Panc1 (cell line): Measurements from ENCODE around the gene DNMT3L.
"Not testable (repeated sequence)": the region's sequence is repeated elsewhere in the genome, so short reads cannot be mapped to it uniquely, and the experiment has no call there.

Experiments
- SIN3A ChIP-seq: IDR thresholded peaks from 2 replicates; pipeline ENCODE4 v1.6.1; 2012; ENCODE audit warnings: low read depth, mild to moderate bottlenecking, low read length, moderate library complexity, borderline replicate concordance; ENCODE audit not compliant: insufficient read depth
- TF ChIP-seq, protein P1 (sequence below): fragments of 450-650 bp; IDR thresholded peaks from 2 replicates; pipeline ENCODE4 v1.5.1; 2017; ENCODE audit warnings: mild to moderate bottlenecking

- TF ChIP-seq, protein P1, sequence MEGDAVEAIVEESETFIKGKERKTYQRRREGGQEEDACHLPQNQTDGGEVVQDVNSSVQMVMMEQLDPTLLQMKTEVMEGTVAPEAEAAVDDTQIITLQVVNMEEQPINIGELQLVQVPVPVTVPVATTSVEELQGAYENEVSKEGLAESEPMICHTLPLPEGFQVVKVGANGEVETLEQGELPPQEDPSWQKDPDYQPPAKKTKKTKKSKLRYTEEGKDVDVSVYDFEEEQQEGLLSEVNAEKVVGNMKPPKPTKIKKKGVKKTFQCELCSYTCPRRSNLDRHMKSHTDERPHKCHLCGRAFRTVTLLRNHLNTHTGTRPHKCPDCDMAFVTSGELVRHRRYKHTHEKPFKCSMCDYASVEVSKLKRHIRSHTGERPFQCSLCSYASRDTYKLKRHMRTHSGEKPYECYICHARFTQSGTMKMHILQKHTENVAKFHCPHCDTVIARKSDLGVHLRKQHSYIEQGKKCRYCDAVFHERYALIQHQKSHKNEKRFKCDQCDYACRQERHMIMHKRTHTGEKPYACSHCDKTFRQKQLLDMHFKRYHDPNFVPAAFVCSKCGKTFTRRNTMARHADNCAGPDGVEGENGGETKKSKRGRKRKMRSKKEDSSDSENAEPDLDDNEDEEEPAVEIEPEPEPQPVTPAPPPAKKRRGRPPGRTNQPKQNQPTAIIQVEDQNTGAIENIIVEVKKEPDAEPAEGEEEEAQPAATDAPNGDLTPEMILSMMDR: not testable (repeated sequence)
- TF ChIP-seq SIN3A: not testable (repeated sequence)
Measured at GRCh38 chr21:44243980-44244379, 17.7 kb downstream of the DNMT3L start.
